GM19438 (cell line): ENCODE measurements around the gene ITGB1BP1.
A peak's percentile ranks its signal among the peaks of the same experiment; 100 is the strongest.

ENCODE experiments used
- ATAC-seq: cut with Tn5 transposase; IDR thresholded peaks from one replicate; pipeline ENCODE4 v1.9.1; 2021; ENCODE audit warnings: low read depth; ENCODE audit not compliant: unreplicated experiment

ITGB1BP1 gene, protein sequence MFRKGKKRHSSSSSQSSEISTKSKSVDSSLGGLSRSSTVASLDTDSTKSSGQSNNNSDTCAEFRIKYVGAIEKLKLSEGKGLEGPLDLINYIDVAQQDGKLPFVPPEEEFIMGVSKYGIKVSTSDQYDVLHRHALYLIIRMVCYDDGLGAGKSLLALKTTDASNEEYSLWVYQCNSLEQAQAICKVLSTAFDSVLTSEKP

GRCh38 chr2:9423100-9423921 lies at the start of gene ITGB1BP1, which contains the start of gene CPSF3:
Gene ITGB1BP1, minus strand, starts transcription at chr2:9423528. Its CDS starts 4,831 bp downstream, at chr2:9418697.
Gene CPSF3, plus strand, starts transcription at chr2:9423654. Its CDS starts 120 bp downstream, at chr2:9423774.
- ATAC-seq = peak; percentile 81

- ATAC-seq = no peak
Observed at GRCh38 chr2:9472511-9472910, 49.2 kb upstream of the ITGB1BP1 start.

GRCh38 chr2:9471206-9471605 lies 47.9 kb upstream of the ITGB1BP1 start:
- ATAC-seq = no peak

DNA sequence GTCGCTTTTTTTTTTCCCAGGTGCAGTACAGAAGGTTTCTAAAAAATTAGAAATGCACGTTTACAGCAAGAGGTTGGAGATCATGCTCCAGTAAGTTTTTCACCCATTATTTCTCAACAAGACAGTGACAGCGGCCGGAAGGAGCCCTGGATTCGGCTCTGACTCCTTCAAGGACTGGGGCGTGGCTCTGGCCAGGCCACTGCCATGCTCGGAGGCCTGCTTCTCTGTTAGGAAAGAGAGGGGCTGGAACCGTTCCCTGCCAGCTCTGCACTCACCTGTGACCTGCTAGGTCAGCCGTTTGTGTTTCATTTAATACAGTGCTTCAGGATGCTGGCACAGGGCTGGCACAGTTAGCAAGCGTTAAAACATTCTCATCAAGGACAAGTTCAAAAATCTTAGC lies 44.4 kb upstream of the ITGB1BP1 start:
- ATAC-seq = no peak

GRCh38 chr2:9466147-9466683 lies 42.9 kb upstream of the ITGB1BP1 start:
- no peak for ATAC-seq

GRCh38 chr2:9465170-9465569 lies 41.8 kb upstream of the ITGB1BP1 start:
- ATAC-seq = no peak

- ATAC-seq = no peak
Observed at GRCh38 chr2:9463698-9464034, 40.3 kb upstream of the ITGB1BP1 start.

GRCh38 chr2:9462886-9463697 lies 39.8 kb upstream of the ITGB1BP1 start:
- no peak for ATAC-seq

DNA sequence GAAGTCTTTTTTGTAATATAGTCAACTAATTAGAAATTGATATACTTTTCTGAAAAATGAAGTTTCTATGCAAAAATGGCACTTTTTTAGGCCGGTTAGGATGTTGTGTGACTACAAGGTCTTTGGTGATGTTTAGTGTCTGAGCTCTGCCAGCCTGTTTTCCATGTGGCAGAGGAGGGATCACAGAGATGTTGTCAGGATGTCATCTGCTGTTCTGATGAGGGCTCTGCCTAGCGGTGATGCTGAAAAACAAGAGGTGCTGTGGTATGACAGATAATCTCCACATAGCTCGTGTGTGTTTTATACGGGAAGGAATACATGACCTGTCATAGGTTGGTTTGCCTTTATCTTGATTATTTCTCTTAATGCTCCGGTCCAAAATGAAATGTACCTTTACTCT lies 39.0 kb upstream of the ITGB1BP1 start:
- ATAC-seq = no peak

DNA sequence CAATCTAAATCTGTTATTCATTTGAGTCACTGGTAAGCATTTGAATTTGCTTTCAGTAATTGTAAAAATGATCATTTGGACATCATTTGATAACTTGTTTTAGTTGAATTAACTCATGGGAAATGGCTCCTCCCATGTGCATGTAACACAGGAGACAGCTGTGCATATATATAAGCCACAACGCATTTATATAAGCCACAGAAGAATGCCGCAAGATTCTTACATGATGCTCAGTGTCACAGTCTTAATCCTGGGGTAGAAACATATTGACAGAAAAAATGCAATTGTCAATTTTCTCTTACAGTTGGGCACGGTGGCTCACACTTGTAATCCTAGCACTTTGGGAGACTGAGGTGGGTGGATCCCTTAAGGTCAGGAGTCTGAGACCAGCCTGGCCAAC lies 37.8 kb upstream of the ITGB1BP1 start:
- no peak for ATAC-seq

- no peak for ATAC-seq
Observed at GRCh38 chr2:9460441-9461017, 37.2 kb upstream of the ITGB1BP1 start.

DNA sequence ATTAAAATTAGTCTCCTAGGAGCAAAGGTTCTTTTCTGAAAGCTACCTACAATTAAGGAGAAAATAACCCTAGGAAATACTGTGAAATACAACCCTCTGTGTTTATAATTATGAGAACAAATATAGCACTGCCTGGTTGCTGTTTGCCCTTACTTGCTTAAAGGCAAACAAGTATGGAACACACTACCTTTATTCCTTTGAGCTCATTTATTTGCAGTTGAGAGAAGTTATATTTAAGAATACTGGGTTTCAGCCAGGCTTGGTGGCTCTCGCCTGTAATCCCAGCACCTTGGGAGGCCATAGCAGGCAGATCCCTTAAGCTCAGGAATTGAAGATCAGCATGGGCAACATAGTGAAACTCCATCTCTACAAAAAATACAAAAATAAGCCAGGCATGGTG lies 27.9 kb upstream of the ITGB1BP1 start:
- no peak for ATAC-seq

DNA sequence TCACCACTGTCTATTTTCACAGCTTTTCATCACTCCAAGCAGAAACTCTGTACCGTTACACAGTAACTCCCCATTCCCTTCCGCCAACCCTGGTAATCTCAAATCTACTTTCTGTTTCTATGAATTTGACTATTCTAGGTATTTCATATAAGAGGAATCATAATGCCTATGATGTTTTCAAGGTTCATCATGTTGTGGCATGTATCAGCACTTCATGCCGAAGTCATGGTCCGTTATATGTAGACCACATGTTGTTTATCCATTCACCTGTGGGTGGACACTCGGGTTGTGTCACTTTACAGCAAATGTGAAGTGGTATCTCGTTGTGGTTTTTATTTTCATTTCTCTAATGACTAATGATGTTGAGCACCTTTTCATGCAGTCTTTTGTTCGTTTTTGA lies 21.8 kb upstream of the ITGB1BP1 start:
- no peak for ATAC-seq

DNA sequence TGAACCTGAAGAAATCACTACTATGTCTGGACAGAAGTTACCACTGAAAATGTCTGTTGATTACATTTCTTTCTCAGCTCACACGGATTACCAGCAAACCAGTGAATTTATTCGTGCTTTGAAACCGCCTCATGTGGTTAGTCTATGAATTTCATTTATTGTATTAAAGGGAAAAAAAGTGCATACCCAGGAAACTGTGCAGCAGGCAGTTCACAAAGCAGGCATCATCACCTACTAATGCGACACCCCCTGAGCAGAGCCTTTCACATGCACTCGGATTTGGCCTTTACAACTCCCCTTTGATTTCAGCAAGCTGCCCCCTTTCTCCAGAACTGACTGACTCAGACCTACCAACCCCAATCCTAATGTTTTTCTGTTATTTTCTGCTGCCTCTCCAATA lies 20.2 kb upstream of the ITGB1BP1 start:
- ATAC-seq = no peak

- no peak for ATAC-seq
Observed at GRCh38 chr2:9441556-9441955, 18.2 kb upstream of the ITGB1BP1 start.

- ATAC-seq = no peak
Observed at GRCh38 chr2:9440058-9440727, 16.9 kb upstream of the ITGB1BP1 start.

DNA sequence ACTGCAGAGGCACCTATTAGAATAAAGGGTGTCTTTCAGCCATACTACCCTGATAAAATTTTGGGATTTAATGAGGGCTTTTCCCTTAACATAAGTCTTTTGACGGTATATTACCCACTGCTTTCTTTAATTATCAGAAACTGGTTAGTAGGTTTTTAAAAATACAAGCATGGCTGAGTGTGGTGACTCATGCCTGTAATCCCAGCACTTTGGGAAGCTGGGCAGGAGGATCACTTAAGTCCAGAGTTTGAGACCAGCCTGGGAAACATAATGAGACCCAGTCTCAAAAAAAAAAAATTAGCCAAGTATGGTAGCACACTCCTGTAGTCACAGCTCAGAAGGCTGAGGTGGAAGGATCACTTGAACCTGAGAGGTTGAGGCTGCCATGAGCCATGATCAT lies 16.2 kb upstream of the ITGB1BP1 start:
- ATAC-seq = no peak

- no peak for ATAC-seq
Observed at GRCh38 chr2:9434489-9434888, 11.2 kb upstream of the ITGB1BP1 start.

DNA sequence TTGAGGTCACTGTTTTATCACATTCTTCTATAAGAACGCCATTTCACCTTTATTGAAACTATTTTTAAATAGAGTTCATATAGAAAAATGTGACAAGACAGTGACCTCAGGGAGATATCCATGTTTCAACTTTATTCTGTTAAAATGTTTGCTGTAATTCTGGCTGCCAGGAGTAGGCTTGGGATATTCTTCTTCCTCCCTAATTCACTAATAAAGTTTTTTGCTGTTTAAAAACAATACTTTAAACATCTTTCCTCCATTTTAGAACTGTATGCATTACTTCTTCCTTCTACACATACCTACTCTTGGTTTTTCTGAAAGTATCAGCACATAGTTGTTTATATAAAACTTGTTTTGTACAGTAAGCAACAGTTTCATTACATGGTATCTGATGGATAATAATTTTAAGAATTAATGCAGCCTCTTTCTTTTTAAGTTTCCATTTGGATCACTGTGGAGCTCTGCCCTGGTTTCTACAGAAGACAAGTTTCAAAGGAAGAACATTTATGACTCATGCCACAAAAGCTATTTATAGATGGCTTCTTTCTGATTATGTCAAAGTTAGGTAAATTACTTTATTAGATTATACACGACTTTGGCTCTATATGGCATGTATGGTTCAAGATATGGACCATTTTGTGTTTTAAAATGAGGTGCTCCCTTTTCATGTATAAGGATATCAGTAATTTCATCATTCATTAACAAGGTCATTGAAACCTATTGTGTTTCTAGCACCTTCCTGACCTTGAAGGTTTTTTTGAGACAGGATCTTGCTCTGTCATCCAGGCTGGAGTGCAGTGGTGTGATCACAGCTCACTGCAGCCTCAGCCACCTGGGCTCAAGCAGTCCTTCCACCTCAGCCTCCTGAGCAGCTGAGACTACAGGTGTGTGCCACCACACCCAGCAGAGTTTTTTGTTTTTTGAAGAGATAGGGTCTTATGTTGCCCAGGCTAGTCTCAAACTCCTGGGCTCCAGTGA lies 7.3 kb upstream of the ITGB1BP1 start:
- ATAC-seq = no peak
